GM18858 (cell line): ENCODE data around the gene CDH26.

ENCODE experiments used
- ATAC-seq: cut with Tn5 transposase; IDR thresholded peaks from one replicate; pipeline ENCODE4 v1.9.1; 2021; ENCODE audit not compliant: unreplicated experiment

Gene CDH26

DNA sequence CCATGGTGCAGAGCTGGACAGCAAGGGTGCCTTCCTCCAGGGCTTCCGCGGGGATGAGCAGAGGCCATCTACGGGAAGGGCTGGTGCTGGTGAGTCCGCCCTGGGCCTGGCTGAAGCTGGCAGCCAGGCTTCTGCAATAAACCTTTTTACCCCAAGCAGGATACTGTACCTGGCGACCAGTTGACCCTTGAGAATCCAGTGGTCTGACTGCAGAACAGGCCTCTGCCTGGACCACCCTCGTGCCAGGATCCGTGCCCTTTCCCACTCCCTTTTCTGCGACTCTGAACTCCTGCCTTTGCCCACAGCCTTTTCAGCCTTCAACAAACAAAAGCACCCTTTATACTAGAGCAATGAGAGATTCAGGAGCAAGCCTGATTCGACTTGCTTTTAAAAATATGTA lies 18.9 kb downstream of the CDH26 start:
- ATAC-seq, result no peak

DNA sequence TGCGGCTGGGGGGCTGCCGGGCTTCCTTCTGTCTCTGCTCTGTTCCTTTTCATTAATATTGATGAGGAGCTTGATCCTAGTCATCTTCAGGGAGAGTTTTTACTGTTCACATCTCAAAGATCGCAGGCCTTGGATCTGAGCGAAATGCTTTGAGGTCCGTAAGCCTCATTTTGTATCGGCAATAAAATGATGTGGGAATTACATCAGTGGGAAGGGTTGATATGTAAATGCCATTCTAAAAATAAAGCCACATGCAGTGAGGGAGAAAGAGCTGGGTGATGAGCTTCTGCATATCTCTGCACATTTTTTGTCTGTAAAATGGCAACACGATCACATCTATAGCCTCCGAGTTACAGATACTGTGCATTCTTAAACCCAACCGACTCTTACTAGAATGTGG lies 24.9 kb downstream of the CDH26 start:
- no peak for ATAC-seq

DNA sequence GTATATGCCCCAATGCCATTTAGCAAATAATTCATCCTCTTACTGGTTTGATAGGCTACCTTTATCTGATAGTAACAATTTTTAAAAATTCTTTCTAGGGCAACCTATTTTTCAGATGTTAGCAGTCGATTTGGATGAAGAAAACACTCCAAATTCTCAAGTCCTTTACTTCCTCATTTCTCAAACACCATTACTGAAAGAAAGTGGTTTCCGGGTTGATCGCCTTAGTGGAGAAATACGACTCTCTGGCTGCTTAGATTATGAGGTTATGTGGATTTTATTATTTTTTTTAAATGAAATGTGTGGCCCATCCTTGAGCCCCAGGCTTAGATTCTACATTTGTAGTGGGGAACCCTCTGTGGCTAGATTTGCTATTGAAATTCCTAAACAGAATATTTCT lies 26.3 kb downstream of the CDH26 start:
- no peak for ATAC-seq

DNA sequence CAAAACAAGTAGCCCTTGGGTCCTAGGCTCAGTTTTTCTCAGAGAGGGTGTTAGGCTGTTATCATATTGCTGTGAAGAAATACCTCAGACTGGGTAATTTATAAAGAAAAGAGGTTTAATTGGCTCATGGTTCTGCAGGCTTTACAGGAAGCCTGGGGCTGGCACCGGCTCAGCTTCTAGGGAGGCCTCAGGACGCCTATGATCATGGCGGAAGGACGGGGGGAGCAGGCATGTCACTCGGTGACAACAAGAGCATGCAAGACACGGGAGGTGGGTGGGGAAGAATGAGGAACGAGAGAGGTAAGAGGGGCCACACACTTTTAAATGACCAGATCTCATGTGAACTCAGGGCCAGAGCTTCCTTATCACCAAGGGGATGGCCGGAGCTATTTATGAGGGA lies 26.9 kb downstream of the CDH26 start:
- no peak for ATAC-seq

DNA sequence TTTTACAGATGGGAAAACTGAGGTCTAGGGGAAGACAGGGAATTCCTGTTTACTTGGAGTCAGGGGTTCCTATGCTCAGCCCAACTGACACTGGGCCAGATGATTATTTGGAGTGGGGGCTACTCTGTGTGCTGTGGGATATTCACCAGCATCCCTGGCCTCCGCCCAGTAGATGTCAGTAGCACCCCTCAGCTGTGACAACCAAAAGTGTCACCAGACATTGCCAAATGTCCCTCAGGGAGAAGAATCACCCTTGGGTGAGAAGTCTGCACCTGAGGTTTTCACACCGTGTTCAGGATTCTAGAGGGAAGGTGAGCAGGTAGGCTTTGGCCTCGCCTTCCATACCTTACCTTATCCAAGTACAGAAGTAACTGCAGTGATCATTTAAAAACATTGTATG lies 27.6 kb downstream of the CDH26 start:
- no peak for ATAC-seq

DNA sequence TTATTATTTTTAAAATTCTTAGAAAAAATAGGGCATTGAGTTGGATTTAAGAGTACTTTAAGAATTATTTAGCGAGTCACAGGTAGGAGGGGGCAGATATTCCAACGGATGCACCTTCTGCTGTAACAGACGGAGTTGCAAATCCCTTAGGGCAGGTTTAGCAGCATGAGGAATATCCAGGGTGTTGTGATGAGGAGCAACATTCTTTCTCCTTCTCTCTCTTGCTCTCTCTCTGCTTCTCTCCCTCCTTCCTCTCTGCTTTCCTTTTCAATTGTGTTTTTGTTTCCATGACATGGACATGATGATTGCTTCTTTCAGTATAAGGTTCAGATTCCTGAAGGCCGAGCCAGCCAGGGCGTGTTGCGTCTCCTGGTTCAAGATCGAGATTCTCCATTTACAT lies 28.9 kb downstream of the CDH26 start:
- ATAC-seq, result no peak

DNA sequence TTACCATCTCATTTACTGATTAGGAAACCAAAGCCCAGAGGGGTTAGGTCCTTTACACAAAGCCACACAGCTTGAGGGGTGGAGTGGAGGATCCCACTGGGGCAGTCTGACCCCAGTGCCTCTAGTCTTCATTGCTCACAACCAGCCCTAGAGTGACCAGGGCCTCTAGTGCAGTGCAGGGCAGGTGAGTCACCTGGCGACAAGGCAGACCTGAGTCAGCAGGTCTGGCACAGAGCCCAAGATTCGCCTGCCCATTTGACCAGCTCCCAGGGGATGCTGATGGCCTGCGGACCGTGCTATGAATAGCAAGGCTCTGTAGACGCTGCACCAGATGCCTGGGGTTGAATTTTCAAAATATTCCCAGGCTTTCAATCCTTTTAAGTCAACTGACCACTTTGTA lies 29.9 kb downstream of the CDH26 start:
- ATAC-seq, result no peak

DNA sequence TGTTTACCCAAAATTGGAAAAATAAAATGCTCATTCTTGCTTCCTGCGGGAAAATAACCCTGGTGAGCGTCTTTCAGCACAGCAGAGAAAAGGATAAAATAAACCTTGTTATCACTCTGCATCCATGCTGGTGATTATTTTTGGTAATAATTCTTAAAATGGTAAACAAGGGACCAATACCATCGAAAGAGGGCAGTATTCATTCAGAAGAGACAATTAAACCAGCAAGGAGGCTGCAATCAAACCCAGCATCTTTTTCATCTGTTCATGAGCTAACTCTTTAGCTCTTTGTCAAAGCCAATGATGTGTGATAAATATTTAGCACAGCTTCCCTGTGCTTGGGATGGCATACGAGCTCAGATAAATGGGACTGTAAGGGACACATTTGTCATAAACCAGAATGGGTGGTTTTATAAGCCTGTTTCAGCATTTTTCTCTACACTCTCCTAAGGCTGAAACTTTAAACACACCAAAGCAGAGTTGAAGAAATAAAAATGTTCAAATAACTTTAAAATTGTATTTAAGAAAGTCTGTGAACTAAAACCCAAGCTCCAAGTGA lies 34.4 kb downstream of the CDH26 start:
- ATAC-seq, result no peak

DNA sequence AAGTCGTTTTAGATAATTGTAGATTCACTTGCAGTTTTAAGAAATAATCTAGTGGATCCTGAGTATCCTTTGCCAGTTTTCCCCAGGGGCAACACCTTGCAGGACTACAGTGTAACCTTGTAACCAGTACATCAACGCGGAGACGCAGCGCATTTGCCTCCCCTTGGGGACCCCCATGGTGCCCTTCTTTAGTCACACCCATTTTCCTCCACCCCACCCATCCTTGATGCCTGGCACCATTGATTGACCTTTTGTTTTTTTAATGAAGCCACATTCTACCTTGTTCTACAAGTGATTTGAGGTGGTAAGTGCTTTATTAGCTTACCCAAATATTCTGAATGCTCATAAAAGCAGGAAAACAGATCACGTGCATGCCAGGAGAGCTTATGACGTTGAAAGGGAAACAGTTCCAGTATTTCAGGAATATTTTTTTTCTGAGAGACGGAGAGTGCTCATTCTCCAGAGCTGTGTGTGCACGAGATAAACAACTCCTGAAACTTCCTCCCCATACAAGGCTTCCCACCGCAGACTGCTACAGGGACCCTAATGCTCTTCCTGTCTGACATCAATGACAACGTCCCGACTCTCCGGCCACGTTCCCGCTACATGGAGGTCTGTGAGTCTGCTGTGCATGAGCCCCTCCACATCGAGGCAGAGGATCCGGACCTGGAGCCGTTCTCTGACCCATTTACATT lies 35.7 kb downstream of the CDH26 start:
- no peak for ATAC-seq

DNA sequence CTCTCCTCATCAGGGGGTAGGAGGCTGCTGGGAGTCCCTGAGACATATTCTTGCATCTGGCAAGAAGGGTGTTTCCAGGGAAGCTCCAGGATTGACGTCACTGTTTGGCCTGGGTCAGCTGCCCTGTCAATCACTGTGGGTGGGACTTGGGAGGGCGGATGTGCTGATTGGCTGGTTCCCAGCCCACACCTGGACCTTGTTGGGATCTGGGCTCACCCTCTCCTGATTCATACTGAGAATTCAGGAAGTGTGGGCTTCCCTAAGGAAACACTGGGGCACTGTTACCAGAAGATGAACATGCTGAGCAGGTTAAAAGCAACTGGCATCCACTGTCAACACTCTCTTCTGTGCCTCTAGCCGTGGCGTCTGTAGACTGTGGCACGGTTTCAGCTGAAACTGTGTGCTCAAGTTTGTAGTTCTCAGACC lies 36.5 kb downstream of the CDH26 start:
- ATAC-seq, result no peak

DNA sequence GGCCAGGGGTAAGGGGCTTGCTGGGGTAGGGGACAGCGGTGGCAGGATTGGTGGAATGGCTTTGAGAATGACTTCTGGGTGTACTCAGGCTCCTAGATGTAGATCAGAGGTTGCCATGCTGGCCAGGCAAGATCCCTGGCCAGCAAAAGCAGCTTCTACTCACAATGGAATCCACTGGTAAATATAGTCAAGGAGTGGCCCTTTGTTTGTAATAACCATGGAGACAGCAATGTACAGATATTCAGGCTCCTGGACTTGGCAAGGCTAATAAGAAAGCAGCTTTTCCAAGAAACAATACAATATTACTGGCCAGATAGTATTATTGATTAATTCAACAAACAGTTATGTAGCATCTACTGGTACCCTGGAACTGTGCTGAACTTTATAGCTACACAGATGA lies 37.9 kb downstream of the CDH26 start:
- no peak for ATAC-seq

DNA sequence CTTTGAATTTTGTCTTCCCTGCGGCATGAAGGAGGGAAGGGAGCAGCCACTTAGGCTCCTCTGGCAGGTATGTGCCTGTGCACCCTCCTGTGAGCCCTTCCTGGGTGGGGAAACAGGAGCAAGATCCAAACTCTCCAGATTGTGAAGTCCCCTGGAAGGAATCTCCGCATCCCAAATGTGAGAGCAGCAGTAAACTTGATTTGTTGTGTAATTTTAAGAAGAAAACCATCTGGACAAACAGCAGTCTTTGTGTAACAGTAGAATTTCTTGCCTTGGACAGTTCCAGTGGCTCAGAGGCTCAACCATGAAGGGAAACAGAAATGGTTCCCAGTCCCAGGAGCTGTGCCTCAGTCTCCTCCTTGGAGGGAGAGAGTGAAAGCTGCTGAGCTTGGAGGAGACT lies 39.7 kb downstream of the CDH26 start:
- no peak for ATAC-seq

DNA sequence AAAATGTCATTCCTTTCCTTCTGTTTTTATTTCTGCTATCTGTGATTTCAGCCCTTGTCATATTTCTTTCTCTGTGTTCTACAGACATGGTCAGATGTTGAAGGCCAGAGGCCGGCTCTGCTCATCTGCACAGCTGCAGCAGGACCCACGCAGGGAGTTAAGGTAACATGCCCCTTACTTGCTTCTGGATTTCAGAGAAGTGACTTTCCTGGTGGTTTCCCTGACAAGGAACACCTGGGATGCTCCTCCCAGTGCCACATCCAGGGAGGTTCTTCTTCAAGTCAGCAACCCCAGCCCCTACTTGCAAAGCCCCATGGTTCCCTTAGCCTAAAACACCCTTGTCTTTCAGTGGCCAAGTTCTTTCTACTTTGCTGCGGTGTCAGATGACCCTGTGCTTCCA lies 41.3 kb downstream of the CDH26 start:
- no peak for ATAC-seq

DNA sequence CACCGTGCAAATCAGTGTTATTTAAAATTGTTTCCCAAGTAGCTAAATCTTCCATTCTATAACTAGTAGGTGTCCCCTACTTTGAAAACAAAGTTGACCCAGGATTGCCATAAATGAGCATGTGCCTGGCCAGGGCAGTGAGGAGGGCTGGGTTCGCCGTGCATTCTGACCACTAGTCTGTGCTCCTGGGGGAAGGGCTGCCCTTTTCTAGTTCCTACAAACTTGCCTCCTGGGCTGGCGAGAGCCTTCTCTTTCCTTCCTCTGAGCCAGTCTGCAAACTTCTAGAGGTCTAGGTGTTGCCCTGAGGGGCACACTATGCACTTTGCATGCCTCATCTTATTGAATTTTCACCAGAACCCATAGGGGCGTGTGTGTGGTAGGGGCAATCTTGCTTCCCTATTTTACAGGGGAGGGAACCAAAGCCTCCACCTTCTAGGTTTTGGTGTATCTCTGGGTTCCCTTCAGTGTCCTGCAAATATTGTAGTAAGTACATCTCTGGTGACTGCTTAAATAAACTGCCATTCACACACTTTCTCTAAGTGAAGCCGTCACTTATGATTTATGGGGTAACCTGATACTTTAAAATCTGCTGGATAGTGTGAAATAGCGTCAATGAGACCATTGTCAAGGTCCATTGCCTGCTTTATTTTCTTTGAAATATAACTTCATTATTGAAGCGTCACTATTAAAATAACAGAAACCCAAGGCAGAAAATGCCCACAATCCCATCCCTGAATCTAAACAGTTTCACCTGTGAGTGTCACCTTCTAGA lies 42.2 kb downstream of the CDH26 start:
- no peak for ATAC-seq

DNA sequence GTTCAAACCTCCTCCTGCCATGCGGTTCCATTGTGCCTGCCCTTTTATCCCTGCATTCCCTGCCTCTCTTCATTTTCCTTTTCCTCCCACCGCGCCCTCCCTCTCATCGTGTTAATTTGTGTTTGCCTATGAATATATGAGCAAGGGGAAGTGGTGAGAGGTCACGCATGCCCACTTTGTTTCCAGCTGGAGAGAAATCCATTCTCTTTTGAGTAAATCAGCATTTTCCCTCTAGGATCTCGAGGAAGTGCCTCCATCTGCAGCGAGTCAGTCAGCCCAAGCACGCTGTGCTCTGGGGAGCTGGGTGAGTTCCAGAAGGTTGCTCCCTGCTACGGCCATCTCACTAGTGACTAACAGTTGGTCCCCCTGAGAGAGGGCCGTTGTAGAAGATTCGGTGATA lies 42.9 kb downstream of the CDH26 start:
- ATAC-seq, result no peak

DNA sequence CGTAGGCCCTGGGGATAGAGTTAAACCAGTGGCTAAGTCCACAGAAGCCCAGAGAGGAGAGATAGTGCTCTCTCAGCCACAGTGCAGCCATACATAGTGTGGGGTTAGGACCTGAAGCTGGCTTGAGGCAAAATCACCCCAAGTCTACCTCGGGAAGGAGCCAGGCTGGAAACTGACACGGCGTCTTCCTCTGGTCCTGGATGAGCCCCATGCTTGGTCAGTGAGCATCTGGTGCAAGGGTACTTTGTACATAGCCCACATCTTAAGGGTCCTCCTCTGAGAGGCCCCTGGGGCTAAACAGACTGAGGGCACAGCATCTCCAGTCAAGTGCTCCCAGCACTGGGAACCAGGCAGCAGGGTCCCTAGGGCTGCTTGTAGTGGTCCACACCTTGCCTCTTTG lies 45.6 kb downstream of the CDH26 start:
- ATAC-seq, result no peak

DNA sequence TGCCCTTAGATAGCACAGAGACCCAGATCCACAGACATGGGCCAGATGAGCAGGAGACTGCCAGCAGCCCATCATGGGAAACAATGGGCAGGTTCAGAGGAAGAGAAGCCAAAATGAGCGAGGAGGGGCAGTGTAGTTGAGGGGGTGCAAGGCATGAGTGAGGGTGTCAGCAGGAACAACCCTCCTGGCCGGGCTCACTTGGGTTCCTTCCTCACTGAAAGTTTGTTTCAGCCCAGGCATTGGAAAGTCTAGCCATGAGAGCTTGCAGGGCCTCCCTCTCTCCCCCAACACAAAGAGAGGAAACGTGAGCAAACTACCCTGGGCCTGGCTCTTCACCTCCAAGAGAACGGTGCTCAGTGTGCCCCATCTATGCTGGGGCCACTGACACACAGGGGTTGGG lies 48.0 kb downstream of the CDH26 start:
- ATAC-seq, result no peak

DNA sequence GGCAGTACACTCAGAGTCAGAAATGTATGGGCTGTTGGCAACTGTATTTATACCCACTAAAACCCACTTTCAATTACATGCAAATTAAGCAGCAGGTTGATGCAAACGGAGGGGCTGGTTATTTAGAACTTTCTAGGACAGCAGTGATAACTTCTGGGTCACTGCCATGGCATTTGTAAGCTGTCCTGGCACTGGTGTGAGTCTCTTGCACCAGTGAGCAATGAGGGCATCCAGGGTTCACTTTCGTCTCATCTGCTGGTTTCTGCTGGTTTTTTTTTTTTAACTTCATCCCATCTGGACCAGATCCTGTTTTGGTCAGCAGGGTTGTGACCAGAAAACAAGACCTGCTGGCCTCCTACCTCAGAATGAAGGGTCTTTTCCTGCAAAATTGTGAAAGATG lies 49.2 kb downstream of the CDH26 start:
- no peak for ATAC-seq

DNA sequence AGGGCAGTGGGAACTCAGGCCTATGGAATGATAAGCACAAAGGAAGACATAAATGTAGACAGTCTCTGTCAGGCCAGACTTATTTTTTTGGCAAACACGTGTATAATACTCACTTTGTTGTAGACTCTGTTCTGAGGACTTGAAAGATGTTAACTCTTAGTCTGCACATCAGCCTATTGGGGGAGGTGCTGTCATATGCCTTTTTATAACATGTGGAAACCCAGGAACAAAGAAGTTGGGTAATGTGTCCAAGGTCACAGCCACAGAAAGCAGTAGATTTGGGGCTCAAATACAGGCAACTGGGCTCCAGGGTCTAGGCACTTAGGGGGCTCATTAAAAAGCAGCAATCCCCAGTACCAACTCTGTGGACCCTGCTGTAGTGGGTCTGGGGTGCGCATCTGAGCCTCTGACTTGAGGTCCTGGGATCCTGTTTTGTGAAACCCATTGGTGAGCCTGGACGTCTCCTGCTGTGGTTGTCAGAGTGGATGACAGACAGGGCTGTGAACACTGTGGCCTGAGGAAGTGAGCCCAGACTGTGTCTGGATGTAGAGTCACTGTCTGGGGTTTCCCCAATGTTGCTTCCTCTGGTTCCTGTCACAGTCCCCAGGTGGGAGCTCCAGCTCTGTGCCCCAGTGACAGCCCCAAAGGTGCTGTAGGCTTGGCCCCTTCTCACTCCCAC lies 50.0 kb downstream of the CDH26 start:
- no peak for ATAC-seq

DNA sequence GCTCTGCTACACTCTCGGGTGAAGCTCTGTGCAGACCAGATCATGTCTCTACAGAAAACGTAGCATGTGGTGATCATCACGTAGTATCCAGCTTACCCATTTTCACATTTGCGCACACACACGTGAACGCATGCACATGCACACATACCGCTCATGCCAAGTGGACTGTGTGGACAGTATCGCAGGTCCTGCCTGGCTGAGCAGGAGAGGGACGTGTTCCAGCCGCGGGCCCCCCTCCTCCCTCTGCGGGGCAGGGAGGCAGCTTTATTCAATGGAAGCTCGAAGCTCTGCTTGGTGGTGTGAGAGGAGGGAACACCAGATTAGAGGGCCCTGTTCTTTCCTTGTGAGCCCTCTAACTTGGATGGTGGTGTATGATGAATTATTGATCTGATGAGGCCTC lies 51.1 kb downstream of the CDH26 start:
- ATAC-seq, result no peak

DNA sequence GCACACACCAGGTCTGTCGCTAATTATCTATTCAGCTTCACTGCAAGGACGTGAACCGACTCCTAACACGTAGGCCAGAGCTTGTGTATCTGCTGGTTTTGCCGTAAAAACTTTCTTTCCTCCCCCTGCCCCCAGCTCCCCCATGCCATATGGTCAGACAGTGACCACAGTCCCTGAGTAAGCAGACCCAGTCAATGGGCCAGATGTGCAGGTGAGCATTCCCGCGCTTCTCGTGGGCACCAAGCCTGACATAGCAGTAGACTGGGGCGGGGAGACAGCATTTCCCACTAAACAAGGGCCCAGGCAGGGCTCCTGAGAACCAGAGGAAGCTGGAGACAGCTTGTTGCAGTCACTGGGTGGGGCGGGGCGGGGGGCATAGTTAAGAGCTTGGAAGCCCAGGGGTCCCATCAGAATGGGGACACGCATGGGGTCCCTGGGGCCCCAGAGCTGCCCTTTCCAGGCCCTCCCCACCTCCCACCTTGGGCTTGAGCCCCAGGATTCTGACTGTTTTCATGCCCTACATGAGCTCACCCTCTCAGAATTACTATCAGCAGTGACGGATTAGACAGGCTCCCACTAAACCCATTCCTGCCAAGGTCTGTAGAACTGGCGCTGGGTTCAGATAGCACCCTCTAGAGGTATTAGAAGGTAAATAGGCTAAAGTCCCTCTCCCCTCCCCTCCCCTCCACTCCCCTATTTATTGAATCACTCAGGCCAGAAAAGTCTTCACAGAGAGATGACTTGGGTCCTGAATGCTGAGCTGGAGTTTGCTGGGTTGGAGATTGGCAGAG lies 51.8 kb downstream of the CDH26 start:
- ATAC-seq, result no peak
